Measurements from ENCODE around the gene RBMS3.

DNA sequence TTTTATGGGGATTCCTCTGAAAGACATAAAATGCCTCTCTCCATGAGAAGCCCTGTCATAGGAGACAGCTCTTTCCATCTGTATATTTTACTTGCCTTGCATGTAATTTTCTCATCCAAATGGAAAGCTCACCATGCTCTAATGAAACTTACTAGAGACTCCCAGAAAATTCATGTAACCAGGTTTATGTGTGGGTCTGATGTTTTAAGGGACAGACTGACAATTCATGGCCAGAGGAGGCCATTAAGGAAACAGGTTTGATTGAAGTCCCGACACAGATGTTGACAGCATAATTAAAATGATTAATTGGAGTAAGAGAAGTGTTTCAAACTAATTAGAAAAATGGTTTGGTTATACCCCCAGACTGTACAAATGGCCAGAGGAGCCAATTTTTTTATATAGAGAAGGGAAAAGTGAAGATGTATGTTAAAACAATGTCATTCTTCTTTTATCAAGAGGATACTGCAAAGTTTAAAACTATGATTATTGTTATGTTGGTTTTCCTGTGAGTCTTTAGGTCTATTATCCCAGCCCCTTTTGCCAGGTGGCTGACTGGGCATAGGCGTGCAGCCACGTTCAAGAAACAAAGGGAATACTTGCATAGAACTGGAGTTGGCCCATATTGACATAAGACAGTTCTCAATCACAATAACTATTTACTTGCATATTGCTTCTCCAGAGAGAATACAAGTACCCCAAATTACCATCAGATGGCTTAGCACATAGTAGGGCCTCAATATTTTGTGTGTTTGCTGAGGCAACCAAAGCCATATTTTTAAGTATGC, 64.8 kb downstream of the RBMS3 start:
- TF ChIP-seq CTCF (IDR thresholded peaks at IDR 0.05) (no peak), POLR2A (IDR thresholded peaks at IDR 0.05) (no peak), POLR2AphosphoS5 (IDR thresholded peaks at IDR 0.05; ENCODE audit: insufficient read depth in 1 of 2, low read depth in 1 of 2) (no peak)

Data from vagina (tissue), 2 donors.